K562 (cell line): ENCODE results near the gene PGS1. TPM values are rescaled to one million over a fixed set of nuclear protein-coding genes. Genes with fewer than 3 reads are reported as not detected.

Experiments
- ADNP ChIP-seq: fragments of 200-800 bp; sonication (Bioruptor generic); IDR thresholded peaks from 2 replicates; pipeline ENCODE4 v1.6.1; 2016; ENCODE audit warnings: missing genetic modification characterization, missing compliant biosample characterization
- BCOR ChIP-seq: fragments of 450-650 bp; IDR thresholded peaks from 2 replicates; pipeline ENCODE4 v1.6.1; 2016
- CBX1 ChIP-seq: sonication (generic); IDR thresholded peaks from 2 replicates; pipeline ENCODE4 v1.6.1; 2016; ENCODE audit warnings: antibody characterized with exemption, low read depth, mild to moderate bottlenecking
- E2F3 ChIP-seq: fragments of 250-450 bp; sonication (Bioruptor Pico); IDR thresholded peaks from 2 replicates; pipeline ENCODE4 v1.4.0; 2020; ENCODE audit warnings: mild to moderate bottlenecking
- HNRNPLL ChIP-seq: fragments of 200-400 bp; formaldehyde crosslinking; IDR thresholded peaks from 2 replicates; pipeline ENCODE4 v1.6.1; 2017; ENCODE audit warnings: low read length, low read depth, mild to moderate bottlenecking; ENCODE audit not compliant: poor library complexity, severe bottlenecking
- NFIX ChIP-seq: fragments of 250-450 bp; sonication (Bioruptor Pico); IDR thresholded peaks from 2 replicates; pipeline ENCODE4 v1.4.0; 2020; ENCODE audit warnings: low read depth, mild to moderate bottlenecking, moderate library complexity
- SIX5 ChIP-seq, 2 experiments: IDR thresholded peaks; 2 replicates each; pipeline ENCODE4 v1.6.1; 2011; ENCODE audit warnings: low read length in 2 of 2, borderline replicate concordance in 1 of 2, low read depth in 1 of 2, mild to moderate bottlenecking in 1 of 2, moderate library complexity in 1 of 2; ENCODE audit not compliant: insufficient read depth in 1 of 2
- TCF3 ChIP-seq: sonication (generic); formaldehyde crosslinking; IDR thresholded peaks from 2 replicates; pipeline ENCODE4 v1.4.0; 2020; ENCODE audit warnings: mild to moderate bottlenecking, missing genetic modification reagents
- XRCC3 ChIP-seq: fragments of 450-650 bp; IDR thresholded peaks from 2 replicates; pipeline ENCODE4 v1.6.1; 2017; ENCODE audit warnings: mild to moderate bottlenecking, moderate library complexity
- ZNF121 ChIP-seq: sonication (generic); formaldehyde crosslinking; conservative IDR thresholded peaks from 2 replicates; pipeline ENCODE4 v1.8.0; 2022; ENCODE audit warnings: missing genetic modification reagents
- ZNF316 ChIP-seq: fragments of 450-650 bp; IDR thresholded peaks from 2 replicates; pipeline ENCODE4 v1.6.1; 2016
- ZNF644 ChIP-seq: fragments of 200-800 bp; sonication (Bioruptor generic); IDR thresholded peaks from 2 replicates; pipeline ENCODE4 v1.6.1; 2016; ENCODE audit warnings: low read depth, missing genetic modification characterization, missing compliant biosample characterization
- ZNF75A ChIP-seq: fragments of 450-650 bp; formaldehyde crosslinking; IDR thresholded peaks from 2 replicates; pipeline ENCODE4 v1.4.0; 2020; ENCODE audit warnings: mild to moderate bottlenecking
- ZNF780A ChIP-seq: fragments of 250-450 bp; sonication (Bioruptor Pico); IDR thresholded peaks from 2 replicates; pipeline ENCODE4 v1.5.0; 2021; ENCODE audit warnings: mild to moderate bottlenecking
- ZNF785 ChIP-seq: fragments of 250-450 bp; sonication (Bioruptor Pico); IDR thresholded peaks from 2 replicates; pipeline ENCODE4 v1.4.0; 2020; ENCODE audit warnings: mild to moderate bottlenecking
- polyA plus RNA-seq, 8 experiments: library from polyadenylated mRNA; depleted of rRNA in 4 of 8; stranded (reverse) in 5 of 8; unstranded in 3 of 8; fragments of >200 nt; fragmentation: Nextera tagmentation in 2 of 8; fragmentation: Illumina TruSeq in 1 of 8; extraction: Ambion mirVana in 2 of 8; extraction: Trizol in 1 of 8; gene quantifications; 2 replicates each; pipeline versions ENCODE4 v1.2.1 to v1.2.3, GENCODE V29; 2011 to 2014; ENCODE audit warnings: inconsistent platforms in 1 of 8, missing spikeins in 1 of 8
- total RNA-seq, 7 experiments: library from RNA; depleted of rRNA in 6 of 7; stranded (reverse); fragments of >200 nt in 6 of 7; fragmentation: Illumina TruSeq in 2 of 7; extraction: Trizol in 2 of 7; gene quantifications; 2 replicates each; pipeline versions ENCODE4 v1.2.1 to v1.2.3, GENCODE V29; 2011 to 2021; ENCODE audit warnings: low replicate concordance in 1 of 7
- TF ChIP-seq, protein P1 (sequence below), 2 experiments: fragments of 450-650 bp in 1 of 2; sonication (generic) in 1 of 2; formaldehyde crosslinking in 1 of 2; IDR thresholded peaks in 1 of 2; conservative IDR thresholded peaks in 1 of 2; 2 replicates each; pipeline versions ENCODE4 v1.6.1 to v1.8.1; 2016 to 2023; ENCODE audit warnings: mild to moderate bottlenecking in 2 of 2, moderate library complexity in 2 of 2, inconsistent platforms in 1 of 2, missing genetic modification reagents in 1 of 2
- TF ChIP-seq, protein P2 (sequence below): fragments of 250-450 bp; sonication (Bioruptor Pico); IDR thresholded peaks from 2 replicates; pipeline ENCODE4 v1.6.1; 2021; ENCODE audit warnings: mild to moderate bottlenecking
- TF ChIP-seq, protein P3 (sequence below): fragments of 250-450 bp; sonication (Bioruptor Pico); IDR thresholded peaks from 2 replicates; pipeline ENCODE4 v1.8.0; 2021; ENCODE audit warnings: moderate library complexity, mild to moderate bottlenecking, inconsistent platforms
- TF ChIP-seq, protein P4 (sequence below): fragments of 450-650 bp; formaldehyde crosslinking; IDR thresholded peaks from 2 replicates; pipeline ENCODE4 v1.4.0; 2022; ENCODE audit warnings: missing genetic modification characterization

Gene PGS1
- total and polyA plus RNA-seq, 9 of the 15 experiments (the other 6 are each of a cell fraction or from before 2014, with no cell fraction given) = 1.3 to 39.4 (median 22.3) TPM

DNA sequence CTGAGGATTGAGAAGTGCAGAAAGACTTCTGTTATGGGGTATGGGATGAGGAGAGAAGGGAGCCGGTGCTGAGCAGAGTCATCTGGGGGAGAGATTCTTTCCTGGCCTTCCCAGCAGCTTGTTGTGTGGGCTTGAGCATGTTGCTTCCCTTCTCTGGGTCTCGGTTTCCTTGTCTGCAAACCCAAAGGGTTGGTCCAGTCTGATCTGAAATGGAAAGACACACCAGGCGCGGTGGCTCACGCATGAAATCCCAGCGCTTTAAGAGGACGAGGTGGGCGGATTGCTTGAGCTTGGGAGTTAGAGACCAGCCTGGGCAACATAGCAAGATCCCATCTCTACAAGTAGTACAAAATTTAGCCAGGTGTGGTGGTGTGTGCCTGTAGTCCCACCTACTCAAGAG lies 24.6 kb upstream of the PGS1 start (continued):
- TF ChIP-seq NFIX (CRISPR knock-in tag) (no peak), BCOR (peak; percentile 68; the same call in 1 of the 2 replicates), ZNF644 (no peak), ZNF75A (CRISPR knock-in tag) (no peak), TCF3 (CRISPR knock-in tag) (no peak), HNRNPLL (peak; percentile 6), ADNP (tag) (no peak), XRCC3 (no peak), SIX5 (IDR thresholded peaks at IDR 0.05; ENCODE audit: borderline replicate concordance in 1 of 2, insufficient read depth in 1 of 2, low read depth in 1 of 2, low read length in 2 of 2) (no peak), ZNF785 (no peak), E2F3 (CRISPR knock-in tag) (no peak), ZNF121 (peak; percentile 95), CBX1 (no peak), ZNF780A (CRISPR knock-in tag) (no peak), ZNF316 (no peak)
- TF ChIP-seq, protein P1, sequence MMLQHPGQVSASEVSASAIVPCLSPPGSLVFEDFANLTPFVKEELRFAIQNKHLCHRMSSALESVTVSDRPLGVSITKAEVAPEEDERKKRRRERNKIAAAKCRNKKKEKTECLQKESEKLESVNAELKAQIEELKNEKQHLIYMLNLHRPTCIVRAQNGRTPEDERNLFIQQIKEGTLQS (IDR thresholded peaks at IDR 0.05) = no peak
- TF ChIP-seq, protein P1 (CRISPR knock-in tag; conservative IDR thresholded peaks at IDR 0.05) = no peak
- TF ChIP-seq, protein P2, sequence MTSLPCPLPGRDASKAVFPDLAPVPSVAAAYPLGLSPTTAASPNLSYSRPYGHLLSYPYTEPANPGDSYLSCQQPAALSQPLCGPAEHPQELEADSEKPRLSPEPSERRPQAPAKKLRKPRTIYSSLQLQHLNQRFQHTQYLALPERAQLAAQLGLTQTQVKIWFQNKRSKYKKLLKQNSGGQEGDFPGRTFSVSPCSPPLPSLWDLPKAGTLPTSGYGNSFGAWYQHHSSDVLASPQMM = no peak
- TF ChIP-seq, protein P3, sequence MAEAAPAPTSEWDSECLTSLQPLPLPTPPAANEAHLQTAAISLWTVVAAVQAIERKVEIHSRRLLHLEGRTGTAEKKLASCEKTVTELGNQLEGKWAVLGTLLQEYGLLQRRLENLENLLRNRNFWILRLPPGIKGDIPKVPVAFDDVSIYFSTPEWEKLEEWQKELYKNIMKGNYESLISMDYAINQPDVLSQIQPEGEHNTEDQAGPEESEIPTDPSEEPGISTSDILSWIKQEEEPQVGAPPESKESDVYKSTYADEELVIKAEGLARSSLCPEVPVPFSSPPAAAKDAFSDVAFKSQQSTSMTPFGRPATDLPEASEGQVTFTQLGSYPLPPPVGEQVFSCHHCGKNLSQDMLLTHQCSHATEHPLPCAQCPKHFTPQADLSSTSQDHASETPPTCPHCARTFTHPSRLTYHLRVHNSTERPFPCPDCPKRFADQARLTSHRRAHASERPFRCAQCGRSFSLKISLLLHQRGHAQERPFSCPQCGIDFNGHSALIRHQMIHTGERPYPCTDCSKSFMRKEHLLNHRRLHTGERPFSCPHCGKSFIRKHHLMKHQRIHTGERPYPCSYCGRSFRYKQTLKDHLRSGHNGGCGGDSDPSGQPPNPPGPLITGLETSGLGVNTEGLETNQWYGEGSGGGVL = no peak
- TF ChIP-seq, protein P4, sequence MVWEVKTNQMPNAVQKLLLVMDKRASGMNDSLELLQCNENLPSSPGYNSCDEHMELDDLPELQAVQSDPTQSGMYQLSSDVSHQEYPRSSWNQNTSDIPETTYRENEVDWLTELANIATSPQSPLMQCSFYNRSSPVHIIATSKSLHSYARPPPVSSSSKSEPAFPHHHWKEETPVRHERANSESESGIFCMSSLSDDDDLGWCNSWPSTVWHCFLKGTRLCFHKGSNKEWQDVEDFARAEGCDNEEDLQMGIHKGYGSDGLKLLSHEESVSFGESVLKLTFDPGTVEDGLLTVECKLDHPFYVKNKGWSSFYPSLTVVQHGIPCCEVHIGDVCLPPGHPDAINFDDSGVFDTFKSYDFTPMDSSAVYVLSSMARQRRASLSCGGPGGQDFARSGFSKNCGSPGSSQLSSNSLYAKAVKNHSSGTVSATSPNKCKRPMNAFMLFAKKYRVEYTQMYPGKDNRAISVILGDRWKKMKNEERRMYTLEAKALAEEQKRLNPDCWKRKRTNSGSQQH (CRISPR knock-in tag) = no peak
